Lower leg skin (tissue), 4 donors: ENCODE measurements around the gene UPP2. TPM values are rescaled to one million over a fixed set of nuclear protein-coding genes. Genes with fewer than 3 reads are reported as not detected.

Source experiments
- DNase-seq, 2 donors: peaks; one replicate each; pipeline ENCODE4 v3.0.0-alpha.2; 2019; ENCODE audit warnings: low spot score in 2 of 2
- H3K4me3 ChIP-seq: fragments of 200-600 bp; sonication (generic); 2 replicates; pipeline ENCODE4 v1.5.1; 2017; ENCODE audit warnings: mild to moderate bottlenecking, low read depth; ENCODE audit not compliant: poor library complexity, severe bottlenecking
- CTCF ChIP-seq, 3 donors: fragments of 450-650 bp; IDR thresholded peaks; one replicate each; pipeline ENCODE4 v1.5.1; 2016; ENCODE audit warnings: antibody characterized with exemption in 3 of 3, mild to moderate bottlenecking in 3 of 3, moderate library complexity in 2 of 3
- POLR2A ChIP-seq, 2 donors: fragments of 450-650 bp; IDR thresholded peaks; one replicate each; pipeline ENCODE4 v1.6.1; 2016 to 2017; ENCODE audit warnings: antibody characterized with exemption in 2 of 2, mild to moderate bottlenecking in 1 of 2, moderate library complexity in 1 of 2
- WGBS, 2 donors: methylation state at CpG; one replicate each; pipeline ENCODE4 v1.1.5; 2018; 5-methylcytosine and 5-hydroxymethylcytosine counted together
- intact Hi-C: fragments of 100-400 bp; cut with DNase I; formaldehyde crosslinking; loops from one replicate; pipeline ENCODE4 v1.15.0; 2023; ENCODE audit warnings: low total_unique reads
- total RNA-seq, 4 donors: library from RNA; depleted of rRNA; stranded (reverse); fragments of >200 nt; gene quantifications; one replicate each; pipeline ENCODE4 v1.1.0, GENCODE V29; 2016

UPP2 gene
- total RNA-seq, 4 donors from 2014 or later: not detected

- TF ChIP-seq POLR2A (IDR thresholded peaks at IDR 0.05) (no peak), CTCF (IDR thresholded peaks at IDR 0.05) (no peak)
- H3K4me3 ChIP-seq: no peak overlapping the region
- peak in 1 of 2 donors; percentile 16 for DNase-seq
- WGBS, 2 donors: 80 to 83% methylated on average over 6 of the region's 6 CpGs
- intact Hi-C loops: no loop called here
Observed at GRCh38 chr2:158134655-158135054, 33.0 kb downstream of the UPP2 start.

GRCh38 chr2:158135096-158135495 lies 33.4 kb downstream of the UPP2 start:
- WGBS, 2 donors: 48 to 51% methylated on average over 1 of the region's 1 CpG
- intact Hi-C loops: no loop called here
- DNase-seq: no peak
- TF ChIP-seq POLR2A (IDR thresholded peaks at IDR 0.05) (no peak), CTCF (IDR thresholded peaks at IDR 0.05) (no peak)
- no peak overlapping the region for H3K4me3 ChIP-seq

GRCh38 chr2:158138255-158138654 lies 36.6 kb downstream of the UPP2 start:
- TF ChIP-seq CTCF (IDR thresholded peaks at IDR 0.05) (no peak), POLR2A (IDR thresholded peaks at IDR 0.05) (no peak)
- intact Hi-C loops: no loop called here
- WGBS, 2 donors: 45 to 58% methylated on average over 5 of the region's 5 CpGs
- DNase-seq: no peak
- H3K4me3 ChIP-seq: no peak overlapping the region

- no peak for DNase-seq
- intact Hi-C loops: no loop called here
- TF ChIP-seq POLR2A (IDR thresholded peaks at IDR 0.05): no peak
- no peak for TF ChIP-seq CTCF (IDR thresholded peaks at IDR 0.05)
- H3K4me3 ChIP-seq: no peak overlapping the region
- WGBS, 2 donors: 89 to 91% methylated on average over 1 of the region's 1 CpG
Observed at GRCh38 chr2:158140201-158140600, 38.5 kb downstream of the UPP2 start.

GRCh38 chr2:158142165-158142564 lies 40.5 kb downstream of the UPP2 start:
- no peak overlapping the region for H3K4me3 ChIP-seq
- 79 to 87% methylated on average over 3 of the region's 3 CpGs for WGBS, 2 donors
- no peak for DNase-seq
- intact Hi-C loops: no loop called here
- TF ChIP-seq POLR2A (IDR thresholded peaks at IDR 0.05) (no peak), CTCF (IDR thresholded peaks at IDR 0.05) (no peak)

- WGBS, 2 donors: 69% methylated on average over 6 of the region's 6 CpGs
- H3K4me3 ChIP-seq: no peak overlapping the region
- DNase-seq: no peak
- intact Hi-C loops: no loop called here
- TF ChIP-seq CTCF (IDR thresholded peaks at IDR 0.05): no peak
- TF ChIP-seq POLR2A (IDR thresholded peaks at IDR 0.05): no peak
Observed at GRCh38 chr2:158142568-158143332, 41.1 kb downstream of the UPP2 start.
